SK-N-MC (cell line): ENCODE results near the gene EFCAB11.

ENCODE experiments used
- EZH2 ChIP-seq: fragments of 200-600 bp; sonication (generic); IDR thresholded peaks from one replicate; pipeline ENCODE4 v1.6.1; 2017; ENCODE audit warnings: antibody characterized with exemption
- POLR2AphosphoS5 ChIP-seq: IDR thresholded peaks from 2 replicates; pipeline ENCODE4 v1.6.1; 2012; ENCODE audit warnings: mild to moderate bottlenecking, low read depth, low read length, borderline replicate concordance

- TF ChIP-seq POLR2AphosphoS5, result no peak
- TF ChIP-seq EZH2, result no peak
These were observed 187.4 kb downstream of the EFCAB11 start for GRCh38 chr14:89767131-89767530.
